Keratinocyte (primary cell): Measurements from ENCODE around the gene IL11. TPM values are rescaled to one million over a fixed set of nuclear protein-coding genes. Genes with fewer than 3 reads are reported as not detected.

Experiments
- DNase-seq: peaks from one replicate; pipeline ENCODE4 v3.0.0-alpha.2; 2011; ENCODE audit warnings: low read depth, missing footprints, low spot score
- FAIRE-seq: peaks from 2 replicates; lab custom pipeline; 2011; peaks lifted over from hg19 to GRCh38; lab: Jason Lieb, UNC
- H2AFZ ChIP-seq: 2 replicates; pipeline ENCODE4 v1.6.0; 2012; ENCODE audit warnings: low read length, control low read depth, inconsistent platforms; ENCODE audit not compliant: control insufficient read depth
- H3K27ac ChIP-seq: 2 replicates; pipeline ENCODE4 v1.5.1; 2011; ENCODE audit warnings: low read length; ENCODE audit not compliant: control insufficient read depth, insufficient read depth
- H3K27me3 ChIP-seq: 3 replicates; pipeline ENCODE4 v1.6.0; 2011; ENCODE audit warnings: low read length; ENCODE audit not compliant: control insufficient read depth, insufficient read depth; ENCODE audit errors: extremely low read depth
- H3K36me3 ChIP-seq, 2 experiments: 2 replicates in 1 of 2; 3 replicates in 1 of 2; pipeline ENCODE4 v1.5.1; 2011; ENCODE audit warnings: low read length in 2 of 2, mild to moderate bottlenecking in 1 of 2; ENCODE audit not compliant: control insufficient read depth in 2 of 2, insufficient read depth in 2 of 2; ENCODE audit errors: extremely low read depth in 1 of 2
- H3K4me1 ChIP-seq: 3 replicates; pipeline ENCODE4 v1.5.1; 2011; ENCODE audit warnings: low read length; ENCODE audit not compliant: control insufficient read depth, insufficient read depth; ENCODE audit errors: extremely low read depth
- H3K4me2 ChIP-seq: 3 replicates; pipeline ENCODE4 v1.6.0; 2011; ENCODE audit warnings: low read depth, low read length; ENCODE audit not compliant: control insufficient read depth, insufficient read depth; ENCODE audit errors: extremely low read depth
- H3K4me3 ChIP-seq, 3 experiments: fragments of 200-600 bp in 1 of 3; sonication (generic) in 1 of 3; 2 replicates in 2 of 3; 3 replicates in 1 of 3; pipeline ENCODE4 v1.5.1; 2011 to 2016; ENCODE audit warnings: low read length in 3 of 3, mild to moderate bottlenecking in 3 of 3, control low read depth in 2 of 3, inconsistent platforms in 1 of 3, low read depth in 1 of 3, mixed read lengths in 1 of 3, mixed run types in 1 of 3, moderate library complexity in 1 of 3; ENCODE audit not compliant: control insufficient read depth in 2 of 3, insufficient read depth in 2 of 3; ENCODE audit errors: extremely low read depth in 1 of 3
- H3K79me2 ChIP-seq: 2 replicates; pipeline ENCODE4 v1.6.0; 2012; ENCODE audit warnings: low read length; ENCODE audit not compliant: control insufficient read depth, insufficient read depth
- H3K9ac ChIP-seq: 3 replicates; pipeline ENCODE4 v1.6.0; 2011; ENCODE audit warnings: low read length; ENCODE audit not compliant: control insufficient read depth, insufficient read depth; ENCODE audit errors: extremely low read depth
- H3K9me1 ChIP-seq: 3 replicates; pipeline ENCODE4 v1.6.0; 2011; ENCODE audit warnings: low read length; ENCODE audit not compliant: control insufficient read depth, insufficient read depth; ENCODE audit errors: extremely low read depth
- H3K9me3 ChIP-seq: 2 replicates; pipeline ENCODE4 v1.5.1; 2012; ENCODE audit warnings: low read depth, low read length; ENCODE audit not compliant: control insufficient read depth
- H4K20me1 ChIP-seq: 3 replicates; pipeline ENCODE4 v1.6.0; 2011; ENCODE audit warnings: low read length; ENCODE audit not compliant: control insufficient read depth, insufficient read depth; ENCODE audit errors: extremely low read depth
- EZH2 ChIP-seq: IDR thresholded peaks from one replicate; pipeline ENCODE4 v1.6.1; 2012; ENCODE audit warnings: inconsistent platforms, mild to moderate bottlenecking, low read length, moderate library complexity
- dilution Hi-C: fragments of 300-500 bp; cut with MboI; formaldehyde crosslinking; loops from one replicate; pipeline ENCODE4 v1.7.0; 2020; ENCODE audit warnings: low sequenced_read_pairs; ENCODE audit not compliant: extremely low pct_ligation_motif_present
- polyA plus RNA-seq, 5 experiments: library from polyadenylated mRNA; depleted of rRNA in 3 of 5; stranded (reverse) in 3 of 5; stranded (forward) in 1 of 5; unstranded in 1 of 5; fragments of >200 nt; gene quantifications; 1 replicate in 1 of 5; 2 replicates in 3 of 5; 3 replicates in 1 of 5; pipeline versions ENCODE4 v1.2.1 to v1.2.3, GENCODE V29; 2011 to 2012; ENCODE audit warnings: missing spikeins in 2 of 5, low read depth in 1 of 5, low replicate concordance in 1 of 5
- TF ChIP-seq, protein P1 (sequence below), 3 experiments: IDR thresholded peaks in 1 of 3; conservative IDR thresholded peaks in 1 of 3; optimal IDR thresholded peaks in 1 of 3; 2 replicates in 2 of 3; 3 replicates in 1 of 3; pipeline versions ENCODE3 to v1.5.1; 2011; ENCODE audit warnings: low read length in 3 of 3, mild to moderate bottlenecking in 3 of 3, moderate library complexity in 2 of 3, control low read depth in 1 of 3, inconsistent platforms in 1 of 3; ENCODE audit not compliant: insufficient read depth in 2 of 3; ENCODE audit errors: extremely low read depth in 1 of 3

Gene IL11
- polyA plus RNA-seq, 1 donor (not counting 4 experiments of a cell fraction or from before 2014, with no cell fraction given): 2.2 TPM

DNA sequence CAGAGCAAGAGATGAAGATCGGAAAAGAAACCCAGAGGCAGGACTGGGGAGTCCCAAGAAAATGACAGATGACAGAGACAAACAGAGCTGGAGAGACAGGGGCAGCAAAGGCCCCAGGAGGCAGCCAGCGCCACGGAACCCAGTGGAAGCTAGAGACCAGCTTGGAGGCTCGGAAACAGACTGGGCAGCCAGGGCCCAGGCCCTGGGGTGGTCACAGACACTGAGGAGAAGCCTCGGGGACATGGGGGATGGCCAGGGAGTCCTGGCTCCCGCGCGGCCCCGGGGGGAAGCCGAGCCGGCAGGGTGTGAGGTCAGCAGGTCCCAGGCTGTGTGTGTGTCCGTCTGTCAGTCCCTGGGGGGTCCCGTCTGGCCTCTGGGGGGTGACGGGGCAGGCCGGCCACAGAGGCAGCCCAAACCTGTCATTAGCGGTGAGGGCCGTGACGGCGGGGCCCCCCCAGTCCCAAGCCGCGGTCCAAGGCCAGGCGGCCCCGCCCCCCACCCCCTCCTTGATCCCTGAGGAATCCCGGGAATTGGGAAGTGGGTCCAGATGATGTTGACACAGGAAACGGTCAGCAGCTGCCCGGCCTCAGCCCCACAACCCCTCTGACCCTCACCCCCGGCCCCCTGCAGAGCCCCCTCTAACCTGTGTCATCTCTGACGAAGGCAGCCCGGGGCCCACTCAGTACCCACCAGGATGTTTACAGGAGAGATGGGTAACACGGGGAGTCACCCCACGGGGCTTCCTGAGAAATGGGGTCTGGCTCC lies 3.9 kb upstream of the IL11 start:
- no peaks in the 10 kb centered on the region for H3K36me3 ChIP-seq
- no peak for TF ChIP-seq EZH2
- TF ChIP-seq, protein P1, sequence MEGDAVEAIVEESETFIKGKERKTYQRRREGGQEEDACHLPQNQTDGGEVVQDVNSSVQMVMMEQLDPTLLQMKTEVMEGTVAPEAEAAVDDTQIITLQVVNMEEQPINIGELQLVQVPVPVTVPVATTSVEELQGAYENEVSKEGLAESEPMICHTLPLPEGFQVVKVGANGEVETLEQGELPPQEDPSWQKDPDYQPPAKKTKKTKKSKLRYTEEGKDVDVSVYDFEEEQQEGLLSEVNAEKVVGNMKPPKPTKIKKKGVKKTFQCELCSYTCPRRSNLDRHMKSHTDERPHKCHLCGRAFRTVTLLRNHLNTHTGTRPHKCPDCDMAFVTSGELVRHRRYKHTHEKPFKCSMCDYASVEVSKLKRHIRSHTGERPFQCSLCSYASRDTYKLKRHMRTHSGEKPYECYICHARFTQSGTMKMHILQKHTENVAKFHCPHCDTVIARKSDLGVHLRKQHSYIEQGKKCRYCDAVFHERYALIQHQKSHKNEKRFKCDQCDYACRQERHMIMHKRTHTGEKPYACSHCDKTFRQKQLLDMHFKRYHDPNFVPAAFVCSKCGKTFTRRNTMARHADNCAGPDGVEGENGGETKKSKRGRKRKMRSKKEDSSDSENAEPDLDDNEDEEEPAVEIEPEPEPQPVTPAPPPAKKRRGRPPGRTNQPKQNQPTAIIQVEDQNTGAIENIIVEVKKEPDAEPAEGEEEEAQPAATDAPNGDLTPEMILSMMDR (optimal IDR thresholded peaks at IDR 0.05 in 1 of 3, IDR thresholded peaks at IDR 0.05 in 1 of 3, conservative IDR thresholded peaks at IDR 0.05 in 1 of 3; ENCODE audit: extremely low read depth in 1 of 3, insufficient read depth in 2 of 3, low read length in 3 of 3): no peak
- H3K27me3 ChIP-seq: peaks cover 15% of the 10 kb centered on the region
- H3K9me3 ChIP-seq: no peaks in the 10 kb centered on the region
- peaks cover 10% of the 10 kb centered on the region for H3K4me1 ChIP-seq
- no peak overlapping the region for H3K9ac ChIP-seq
- FAIRE-seq (no peak), DNase-seq (no peak)
- no peaks in the 10 kb centered on the region for H4K20me1 ChIP-seq
- no peak overlapping the region for H3K4me3 ChIP-seq
- dilution Hi-C loops: no loop called here
- H3K79me2 ChIP-seq: no peaks in the 10 kb centered on the region
- no peak overlapping the region for H2AFZ ChIP-seq
- no peaks in the 10 kb centered on the region for H3K9me1 ChIP-seq
- H3K4me2 ChIP-seq: no peak overlapping the region
- H3K27ac ChIP-seq: no peak overlapping the region

DNA sequence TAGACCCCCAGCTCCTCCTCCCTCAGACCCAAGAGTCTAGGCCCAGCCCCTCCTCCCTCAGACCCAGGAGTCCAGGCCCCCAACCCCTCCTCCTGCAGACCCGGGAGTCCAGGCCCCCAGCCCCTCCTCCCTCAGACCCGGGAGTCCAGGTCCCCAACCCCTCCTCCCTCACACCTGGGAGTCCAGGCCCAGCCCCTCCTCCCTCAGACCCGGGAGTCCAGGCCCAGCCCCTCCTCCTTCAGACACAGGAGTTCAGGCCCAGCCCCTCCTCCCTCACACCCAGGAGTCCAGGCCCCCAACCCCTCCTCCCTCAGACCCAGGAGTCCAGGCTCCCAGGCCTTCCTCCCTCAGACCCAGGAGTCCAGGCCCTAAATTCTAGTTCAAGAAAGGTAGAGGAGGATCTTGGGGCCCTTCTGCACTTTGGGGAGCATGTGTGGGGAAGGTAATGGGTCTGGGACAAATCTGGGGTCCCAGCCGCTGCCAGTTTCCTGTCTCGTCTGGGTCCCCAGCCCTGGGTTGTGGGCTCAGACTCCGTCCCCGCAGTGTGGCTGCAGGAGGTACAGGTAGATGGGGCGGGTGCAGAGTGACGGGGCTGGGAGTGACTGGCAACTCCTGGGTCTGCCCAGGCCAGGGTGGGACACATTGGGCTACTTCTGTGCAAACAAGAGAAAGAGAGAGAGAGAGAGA lies 3.2 kb upstream of the IL11 start:
- no peaks in the 10 kb centered on the region for H3K9me1 ChIP-seq
- dilution Hi-C loops: no loop called here
- H3K4me3 ChIP-seq: no peak overlapping the region
- no peaks in the 10 kb centered on the region for H4K20me1 ChIP-seq
- DNase-seq (no peak), FAIRE-seq (no peak)
- H3K27ac ChIP-seq: no peak overlapping the region
- peaks cover 15% of the 10 kb centered on the region for H3K27me3 ChIP-seq
- no peak overlapping the region for H3K9ac ChIP-seq
- H3K79me2 ChIP-seq: no peaks in the 10 kb centered on the region
- peaks cover 15% of the 10 kb centered on the region for H3K4me1 ChIP-seq
- no peaks in the 10 kb centered on the region for H3K36me3 ChIP-seq
- no peak overlapping the region for H3K4me2 ChIP-seq
- H2AFZ ChIP-seq: no peak overlapping the region
- TF ChIP-seq, protein P1 (optimal IDR thresholded peaks at IDR 0.05 in 1 of 3, IDR thresholded peaks at IDR 0.05 in 1 of 3, conservative IDR thresholded peaks at IDR 0.05 in 1 of 3; ENCODE audit: extremely low read depth in 1 of 3, insufficient read depth in 2 of 3, low read length in 3 of 3): no peak
- H3K9me3 ChIP-seq: no peaks in the 10 kb centered on the region
